Glomerular visceral epithelial cell (primary cell): ENCODE data around the gene TACC2.

Experiments
- DNase-seq: peaks from one replicate; pipeline ENCODE4 v3.0.0-alpha.2; 2016; ENCODE audit errors: extremely low spot score

TACC2 gene

DNA sequence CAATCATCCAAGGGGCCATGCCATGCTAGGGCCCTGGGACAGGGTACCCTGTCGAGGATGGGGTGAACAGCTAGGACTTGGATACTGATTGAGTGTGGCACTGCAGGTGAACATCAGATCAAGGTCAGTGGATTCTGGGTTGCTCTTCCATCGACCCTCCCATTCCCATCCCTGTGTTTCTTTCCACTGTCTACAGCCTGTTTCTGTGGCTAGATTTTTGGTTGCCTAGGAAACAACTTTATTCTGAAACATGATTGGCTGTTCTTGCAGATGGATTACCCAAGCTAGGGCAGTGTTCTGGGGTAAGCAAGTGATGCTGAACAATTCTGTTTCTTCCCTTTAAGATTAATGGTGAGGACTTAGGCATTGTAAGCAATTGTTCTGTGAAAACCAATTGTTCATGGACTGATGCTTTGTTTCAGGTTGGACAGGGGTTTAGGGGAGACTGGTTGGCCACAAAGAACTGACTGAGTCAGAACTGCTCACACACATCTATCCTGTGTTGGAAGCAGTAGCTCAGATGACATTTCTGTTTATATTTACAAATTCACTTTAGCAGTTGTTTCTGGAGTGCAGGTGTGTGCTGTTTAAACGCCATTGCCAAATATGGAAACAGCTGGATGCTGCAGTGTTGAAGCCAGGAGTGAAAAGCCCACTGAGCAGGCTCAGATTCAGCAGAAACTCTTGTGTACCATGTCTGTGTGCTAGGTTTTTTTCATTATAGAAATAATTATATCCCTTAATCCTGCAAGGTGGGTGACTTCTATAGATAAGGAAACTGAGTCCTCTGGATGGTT lies 179.8 kb downstream of the TACC2 start:
- DNase-seq, result no peak

DNA sequence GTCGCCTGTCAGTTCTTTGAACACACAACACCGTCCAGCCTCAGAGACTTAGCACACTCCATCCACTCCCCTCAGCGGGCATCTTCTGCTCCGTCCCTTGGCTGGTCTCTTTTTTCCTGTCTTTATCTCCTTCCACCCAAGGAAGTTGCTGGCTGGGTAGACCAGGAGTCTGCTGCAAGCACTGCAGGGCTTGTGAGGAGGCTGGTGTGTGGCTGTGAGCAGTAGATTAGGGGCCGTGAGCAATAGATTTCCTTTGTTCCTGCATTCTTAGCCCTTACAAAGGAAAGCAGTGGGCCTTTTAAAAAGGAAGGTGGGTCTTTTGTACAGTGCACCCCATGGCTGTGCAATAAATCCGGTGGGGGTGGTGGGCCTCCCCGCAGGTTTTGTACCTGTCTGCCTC lies 181.8 kb downstream of the TACC2 start:
- DNase-seq, result no peak

DNA sequence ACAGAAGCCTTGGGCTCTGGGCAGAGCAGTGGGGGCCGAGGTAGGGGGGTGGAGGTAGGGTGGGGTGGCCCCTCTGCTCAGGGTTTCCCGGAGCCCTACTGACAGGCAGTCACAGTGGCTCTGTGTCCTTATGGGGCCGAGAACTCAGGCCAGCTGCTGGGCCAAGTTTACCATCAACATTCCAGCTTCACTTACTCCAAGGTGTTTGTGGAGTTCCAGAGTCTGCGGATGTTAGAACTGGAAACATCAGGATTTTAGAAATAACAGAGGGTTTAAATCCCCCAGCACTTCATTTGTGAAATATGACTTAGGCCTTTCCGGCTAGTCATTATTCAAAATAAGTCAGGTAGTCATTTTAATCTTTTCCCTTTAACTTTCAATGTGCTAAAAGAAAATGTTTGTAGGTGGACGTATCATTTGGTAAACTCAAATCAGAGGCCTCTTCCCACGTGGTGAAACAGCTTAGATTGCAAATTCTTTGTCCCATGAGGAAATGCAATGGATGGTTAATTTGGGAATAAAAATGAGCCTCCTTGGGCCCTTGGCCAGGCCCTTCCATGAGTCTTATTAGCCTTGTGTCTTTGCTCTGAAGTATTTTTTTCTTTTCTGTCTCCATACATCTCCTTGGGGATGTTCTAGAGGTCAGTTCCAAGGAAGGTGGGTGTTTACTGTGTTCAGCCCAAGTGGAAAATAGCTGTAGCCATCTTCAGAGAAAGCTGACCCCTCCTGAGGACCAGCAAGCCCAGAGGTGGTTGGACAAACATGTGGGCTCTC lies 182.5 kb downstream of the TACC2 start:
- no peak for DNase-seq

GRCh38 chr10:122172361-122173008 lies 183.5 kb downstream of the TACC2 start:
- no peak for DNase-seq

DNA sequence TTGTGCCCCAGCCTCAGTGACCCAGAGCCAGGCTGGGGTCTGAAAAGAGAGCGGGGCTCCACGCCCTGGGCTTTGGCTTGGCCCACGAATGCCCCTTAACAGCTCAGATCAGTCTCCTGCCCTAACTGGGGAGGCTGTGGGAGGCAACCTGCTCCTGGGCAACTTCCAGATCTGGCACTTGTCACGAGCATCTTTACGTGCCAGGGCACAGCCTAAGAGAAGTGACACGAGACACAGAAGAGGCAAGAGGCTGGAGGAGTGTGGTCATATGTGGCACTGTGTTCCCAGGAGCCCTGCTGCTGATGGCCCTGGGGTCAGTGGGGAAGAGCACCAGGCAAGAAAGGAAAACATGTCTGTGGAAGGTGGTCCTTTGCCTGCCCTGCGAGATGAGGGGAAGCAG lies 184.4 kb downstream of the TACC2 start:
- no peak for DNase-seq

GRCh38 chr10:122173766-122174435 lies 184.9 kb downstream of the TACC2 start:
- no peak for DNase-seq

DNA sequence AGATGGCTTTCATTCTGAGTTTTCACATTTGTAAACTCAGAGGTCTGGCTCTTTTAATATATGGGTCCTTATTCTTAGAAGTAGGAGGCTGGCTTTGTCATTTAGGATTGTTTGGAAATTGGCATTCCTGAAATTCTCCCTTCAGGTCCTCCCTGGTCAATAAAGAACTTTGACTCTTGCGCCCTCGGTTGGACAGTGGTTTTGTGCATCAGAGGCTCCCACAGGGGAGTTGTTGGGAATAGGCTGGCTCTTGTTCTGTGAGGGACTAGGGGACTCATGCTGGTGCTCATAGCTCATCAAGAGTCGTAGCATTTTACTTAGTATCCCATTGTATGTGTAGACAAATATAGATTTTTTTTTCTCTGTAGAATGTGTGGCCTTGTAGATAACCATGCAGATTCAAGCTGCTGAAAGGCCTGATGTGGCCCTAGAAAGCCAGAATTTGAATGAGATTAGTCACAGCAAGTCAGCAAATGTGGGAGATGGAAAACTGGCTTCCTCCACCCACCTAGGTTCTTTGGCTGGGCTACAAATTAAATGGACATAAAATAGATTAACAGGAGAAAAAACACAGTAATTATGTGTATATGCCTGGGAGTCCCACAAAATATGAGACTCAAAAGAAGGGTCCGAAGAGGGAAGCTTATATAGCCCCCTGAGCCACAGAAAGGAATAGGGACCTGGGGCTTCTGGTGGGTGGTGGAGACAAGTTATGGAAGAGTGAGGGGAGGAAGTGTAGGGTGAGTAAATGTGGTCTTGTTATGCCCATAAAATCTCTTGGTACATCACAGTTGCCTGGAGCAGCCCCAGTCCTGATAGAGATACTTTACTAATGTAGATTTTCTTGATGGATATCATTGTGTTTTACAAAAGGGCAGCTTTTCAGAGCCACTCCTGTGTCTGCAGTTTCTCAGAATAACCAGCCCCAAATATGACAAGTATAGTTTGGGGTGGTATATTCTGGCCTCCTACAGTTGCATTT lies 187.6 kb downstream of the TACC2 start:
- DNase-seq, result no peak

DNA sequence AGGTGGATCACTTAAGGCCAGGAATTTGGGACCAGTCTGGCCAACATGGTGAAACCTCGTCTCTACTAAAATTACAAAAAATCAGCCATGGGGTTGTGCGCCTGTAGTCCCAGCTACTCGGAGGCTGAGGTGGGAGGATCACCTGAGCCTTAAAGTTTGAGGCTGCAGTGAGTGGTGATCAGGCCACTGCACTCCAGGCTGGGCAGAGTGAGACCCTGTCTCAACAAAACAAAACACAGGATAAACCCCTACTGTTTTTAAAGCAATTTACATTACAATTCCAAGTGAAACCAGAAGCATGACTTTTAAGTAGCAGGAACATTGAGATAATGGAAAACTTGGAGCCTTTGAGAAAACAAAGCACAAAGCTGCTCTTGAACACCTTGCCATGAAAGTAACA lies 189.7 kb downstream of the TACC2 start:
- no peak for DNase-seq

DNA sequence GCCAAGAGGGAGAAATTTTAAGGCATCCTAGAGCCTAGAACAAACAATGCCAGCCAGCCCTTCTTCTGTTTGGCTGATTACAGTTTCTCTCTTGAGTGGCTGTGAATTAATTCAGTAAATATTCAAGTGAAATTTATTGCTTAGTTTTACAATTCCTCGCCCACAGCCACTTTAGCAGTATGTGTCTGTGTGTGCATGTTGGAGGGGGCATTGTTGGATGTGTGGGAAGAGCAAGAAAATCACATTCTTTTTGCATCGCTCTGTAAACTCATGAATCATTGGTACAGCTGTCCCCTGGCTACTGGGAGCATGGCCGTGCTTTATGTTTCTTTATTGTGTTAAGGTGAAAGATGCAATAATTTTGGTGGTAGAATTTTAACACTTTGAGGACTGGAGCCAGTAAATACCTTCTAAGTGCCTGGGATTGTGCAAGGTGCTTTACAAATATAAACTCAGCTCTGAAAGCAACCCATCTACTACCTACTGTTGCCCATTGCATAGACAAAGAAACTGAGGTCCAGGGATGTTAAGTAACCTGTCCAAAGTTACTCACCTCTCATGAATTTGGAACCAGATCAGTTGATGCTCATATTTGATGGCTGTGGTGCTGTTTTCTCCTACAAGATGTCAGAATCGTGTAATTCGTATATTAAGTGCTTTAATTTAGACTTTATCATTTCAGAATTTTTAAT lies 192.2 kb downstream of the TACC2 start:
- DNase-seq, result peak; percentile 27

DNA sequence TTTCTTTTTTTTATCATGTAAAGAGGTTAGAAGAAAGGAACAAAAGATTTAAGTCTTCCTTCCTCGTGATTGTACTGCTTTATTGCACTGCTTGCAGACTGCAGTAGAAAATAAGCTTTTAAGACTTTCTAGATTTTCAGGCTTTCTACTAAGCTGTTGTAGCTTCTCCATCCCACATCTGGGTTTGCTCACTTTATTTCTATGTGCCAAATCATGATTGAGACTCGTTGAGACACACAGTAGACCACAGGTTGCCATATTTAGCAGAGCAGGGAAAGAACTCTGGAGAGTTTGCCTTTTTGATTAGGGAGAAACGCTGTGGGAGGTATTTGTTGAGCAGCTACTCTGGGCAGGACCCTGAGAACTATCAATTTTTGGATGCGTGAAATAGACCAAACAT lies 192.9 kb downstream of the TACC2 start:
- no peak for DNase-seq

DNA sequence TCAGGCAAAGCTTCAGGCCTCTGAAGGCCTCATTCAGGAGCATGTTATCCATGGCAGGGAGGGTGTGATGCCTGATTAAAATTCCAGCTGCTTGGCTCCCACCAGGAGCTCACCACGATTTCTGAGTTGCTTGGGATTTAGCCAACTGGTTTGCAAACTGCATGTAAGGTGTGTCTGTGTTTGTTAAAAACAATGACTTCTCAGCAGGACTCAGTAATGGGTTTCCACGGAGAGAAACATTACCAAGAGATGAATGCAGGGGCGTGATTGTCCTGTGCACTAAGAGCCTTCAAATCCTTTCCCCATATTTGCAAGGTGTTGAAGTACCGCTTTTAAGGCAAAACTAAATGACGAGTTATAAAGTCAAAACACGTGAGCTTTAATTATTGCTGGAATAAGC lies 193.3 kb downstream of the TACC2 start:
- peak; percentile 22 for DNase-seq

DNA sequence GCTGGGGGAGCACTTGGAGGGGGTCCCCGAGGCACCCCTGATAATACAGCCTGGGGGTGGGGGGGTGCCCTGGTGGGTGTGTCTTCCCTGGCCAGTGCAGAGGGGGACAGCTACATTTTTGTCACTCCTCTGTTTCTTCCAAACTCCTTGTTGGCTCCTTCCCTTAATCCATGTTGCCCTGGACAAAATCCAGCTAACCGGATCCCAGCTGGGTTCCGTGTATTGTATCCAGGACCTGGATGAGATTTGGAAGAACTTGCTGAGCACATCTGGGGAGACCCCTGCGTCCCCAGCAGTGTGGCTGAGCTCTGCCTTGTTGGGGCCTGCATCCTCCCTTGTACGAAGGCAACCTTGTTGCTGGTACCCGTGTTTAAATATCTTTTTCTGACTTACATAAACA lies 195.3 kb downstream of the TACC2 start:
- DNase-seq, result no peak

GRCh38 chr10:122185643-122186042 lies 196.7 kb downstream of the TACC2 start:
- no peak for DNase-seq

DNA sequence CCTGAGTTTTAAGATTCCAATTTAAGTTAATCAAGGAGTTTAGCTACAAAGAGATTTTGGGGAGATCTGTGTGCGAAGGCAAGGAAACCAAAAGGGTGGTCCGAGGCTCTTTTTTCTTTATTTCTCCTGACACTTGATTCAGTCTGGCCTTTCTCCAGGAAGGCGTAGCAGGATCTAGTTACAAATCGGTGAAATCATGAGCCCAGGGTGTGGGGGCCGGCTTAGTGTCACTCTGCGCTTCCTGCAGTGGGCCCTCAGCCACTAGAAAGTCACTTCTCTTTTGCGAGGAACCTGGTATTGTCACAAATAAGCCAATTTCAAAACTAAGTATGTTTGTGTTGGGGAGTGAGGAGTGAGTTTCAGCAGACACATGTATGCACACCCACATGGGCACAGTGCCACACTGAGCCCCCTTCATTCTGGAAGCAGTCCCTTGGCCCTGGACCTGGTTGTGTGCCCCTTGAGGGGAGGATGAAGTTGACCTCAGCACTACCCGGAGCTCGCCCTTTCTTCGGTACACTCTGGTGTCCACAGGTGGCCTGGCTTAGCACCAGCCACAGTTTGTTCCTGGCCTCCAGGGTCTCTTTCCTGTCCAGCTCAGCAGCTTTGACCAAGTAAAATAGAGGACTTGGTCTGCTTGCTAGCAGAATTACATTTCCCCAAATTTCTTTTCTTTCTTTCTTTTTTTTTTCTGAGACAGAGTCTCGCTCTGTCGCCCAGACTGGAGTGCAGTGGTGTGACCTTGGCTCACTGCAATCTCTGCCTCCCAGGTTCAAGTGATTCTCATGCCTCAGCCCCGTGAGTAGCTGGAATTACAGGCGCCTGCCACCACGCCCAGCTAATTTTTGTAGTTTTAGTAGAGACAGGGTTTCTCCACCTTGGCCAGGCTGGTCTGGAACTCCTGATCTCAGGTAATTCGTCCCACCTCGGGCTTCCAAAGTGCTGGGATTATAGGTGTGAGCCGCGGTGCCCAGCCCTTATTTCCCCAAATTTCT lies 198.2 kb downstream of the TACC2 start:
- no peak for DNase-seq

GRCh38 chr10:122188706-122189105 lies 199.7 kb downstream of the TACC2 start:
- no peak for DNase-seq

GRCh38 chr10:122189185-122189584 lies 200.2 kb downstream of the TACC2 start:
- no peak for DNase-seq

DNA sequence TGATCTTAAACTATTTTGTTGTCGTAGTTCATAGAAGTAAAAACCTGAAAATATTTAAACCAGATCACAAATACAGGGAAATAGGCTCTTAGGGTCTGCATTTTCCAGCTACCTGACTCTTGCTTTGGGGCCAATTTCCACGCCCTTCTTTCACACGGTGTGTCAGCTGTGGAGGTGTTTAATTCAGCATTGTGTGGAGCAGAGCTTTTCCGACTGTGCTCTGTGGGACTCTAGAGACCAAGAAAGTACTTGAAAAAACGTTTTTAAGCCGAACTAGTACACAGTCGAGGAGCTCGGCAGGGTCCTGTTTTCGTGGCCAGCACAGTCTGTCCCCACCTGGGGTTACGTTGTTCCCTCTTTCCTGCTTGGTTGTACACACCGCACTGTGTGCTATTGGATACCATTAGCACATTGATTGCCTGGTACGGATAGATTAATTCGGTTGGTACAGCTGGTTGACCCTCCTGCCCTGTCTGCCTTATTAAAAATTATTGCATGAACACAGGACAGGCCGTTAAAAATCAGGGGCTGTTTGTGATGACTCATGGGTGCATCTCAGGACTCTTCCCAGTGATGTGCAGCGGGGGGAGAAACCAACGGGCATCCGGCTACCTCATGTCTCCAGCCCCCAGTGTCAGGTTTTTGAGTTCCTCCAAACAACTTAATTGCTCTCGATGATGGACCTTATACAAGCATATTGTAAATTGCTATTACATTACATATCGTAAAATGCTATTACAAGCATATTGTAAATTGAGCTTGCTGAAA lies 201.4 kb downstream of the TACC2 start:
- DNase-seq, result no peak

GRCh38 chr10:122191936-122192541 lies 203.1 kb downstream of the TACC2 start:
- no peak for DNase-seq
